ENCODE measurements around the gene RNF5. TPM values are rescaled to one million over a fixed set of nuclear protein-coding genes. Genes with fewer than 3 reads are reported as not detected.

RNF5 gene
- total RNA-seq, 1 experiment from 2014 or later: 45.9 TPM

DNA sequence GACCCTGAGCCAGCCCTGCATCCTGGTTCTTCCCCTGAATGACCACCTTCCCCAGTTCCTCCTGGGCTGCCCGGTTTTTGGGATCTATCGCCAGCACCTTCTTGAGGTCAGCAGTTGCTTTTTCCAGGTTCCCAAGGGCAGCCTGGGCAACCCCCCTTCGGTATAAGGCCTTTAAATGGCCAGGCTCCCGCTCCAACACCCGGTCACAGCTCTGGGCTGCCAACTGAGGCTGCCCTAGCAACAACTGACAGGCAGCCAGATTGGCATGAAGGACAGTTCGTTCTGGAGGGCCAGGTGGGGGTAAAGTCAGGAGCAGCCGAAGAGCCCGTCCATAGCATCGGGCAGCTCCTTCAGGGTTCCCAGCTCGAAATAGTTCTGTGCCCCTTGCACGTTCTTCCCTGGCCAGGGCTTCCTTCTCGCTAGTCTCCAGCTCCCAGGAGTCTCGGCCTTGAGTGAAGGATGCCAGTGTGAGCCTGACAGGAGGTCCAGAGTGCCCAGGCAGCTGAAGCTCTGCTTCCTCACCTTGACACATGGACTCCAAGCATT is 49.4 kb upstream of the RNF5 start (continued):
- TF ChIP-seq, protein P1, sequence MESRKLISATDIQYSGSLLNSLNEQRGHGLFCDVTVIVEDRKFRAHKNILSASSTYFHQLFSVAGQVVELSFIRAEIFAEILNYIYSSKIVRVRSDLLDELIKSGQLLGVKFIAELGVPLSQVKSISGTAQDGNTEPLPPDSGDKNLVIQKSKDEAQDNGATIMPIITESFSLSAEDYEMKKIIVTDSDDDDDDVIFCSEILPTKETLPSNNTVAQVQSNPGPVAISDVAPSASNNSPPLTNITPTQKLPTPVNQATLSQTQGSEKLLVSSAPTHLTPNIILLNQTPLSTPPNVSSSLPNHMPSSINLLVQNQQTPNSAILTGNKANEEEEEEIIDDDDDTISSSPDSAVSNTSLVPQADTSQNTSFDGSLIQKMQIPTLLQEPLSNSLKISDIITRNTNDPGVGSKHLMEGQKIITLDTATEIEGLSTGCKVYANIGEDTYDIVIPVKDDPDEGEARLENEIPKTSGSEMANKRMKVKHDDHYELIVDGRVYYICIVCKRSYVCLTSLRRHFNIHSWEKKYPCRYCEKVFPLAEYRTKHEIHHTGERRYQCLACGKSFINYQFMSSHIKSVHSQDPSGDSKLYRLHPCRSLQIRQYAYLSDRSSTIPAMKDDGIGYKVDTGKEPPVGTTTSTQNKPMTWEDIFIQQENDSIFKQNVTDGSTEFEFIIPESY (IDR thresholded peaks at IDR 0.05; ENCODE audit: extremely low read depth, insufficient replicate concordance, low read length): no peak
- no peak for TF ChIP-seq ELF1 (IDR thresholded peaks at IDR 0.05; ENCODE audit: borderline replicate concordance, low read depth)
- TF ChIP-seq, protein P2, sequence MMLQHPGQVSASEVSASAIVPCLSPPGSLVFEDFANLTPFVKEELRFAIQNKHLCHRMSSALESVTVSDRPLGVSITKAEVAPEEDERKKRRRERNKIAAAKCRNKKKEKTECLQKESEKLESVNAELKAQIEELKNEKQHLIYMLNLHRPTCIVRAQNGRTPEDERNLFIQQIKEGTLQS (IDR thresholded peaks at IDR 0.05): no peak
- no peak for TF ChIP-seq CEBPB (IDR thresholded peaks at IDR 0.05; ENCODE audit: low read depth)
- TF ChIP-seq, protein P3, sequence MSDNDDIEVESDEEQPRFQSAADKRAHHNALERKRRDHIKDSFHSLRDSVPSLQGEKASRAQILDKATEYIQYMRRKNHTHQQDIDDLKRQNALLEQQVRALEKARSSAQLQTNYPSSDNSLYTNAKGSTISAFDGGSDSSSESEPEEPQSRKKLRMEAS (IDR thresholded peaks at IDR 0.05): no peak

DNA sequence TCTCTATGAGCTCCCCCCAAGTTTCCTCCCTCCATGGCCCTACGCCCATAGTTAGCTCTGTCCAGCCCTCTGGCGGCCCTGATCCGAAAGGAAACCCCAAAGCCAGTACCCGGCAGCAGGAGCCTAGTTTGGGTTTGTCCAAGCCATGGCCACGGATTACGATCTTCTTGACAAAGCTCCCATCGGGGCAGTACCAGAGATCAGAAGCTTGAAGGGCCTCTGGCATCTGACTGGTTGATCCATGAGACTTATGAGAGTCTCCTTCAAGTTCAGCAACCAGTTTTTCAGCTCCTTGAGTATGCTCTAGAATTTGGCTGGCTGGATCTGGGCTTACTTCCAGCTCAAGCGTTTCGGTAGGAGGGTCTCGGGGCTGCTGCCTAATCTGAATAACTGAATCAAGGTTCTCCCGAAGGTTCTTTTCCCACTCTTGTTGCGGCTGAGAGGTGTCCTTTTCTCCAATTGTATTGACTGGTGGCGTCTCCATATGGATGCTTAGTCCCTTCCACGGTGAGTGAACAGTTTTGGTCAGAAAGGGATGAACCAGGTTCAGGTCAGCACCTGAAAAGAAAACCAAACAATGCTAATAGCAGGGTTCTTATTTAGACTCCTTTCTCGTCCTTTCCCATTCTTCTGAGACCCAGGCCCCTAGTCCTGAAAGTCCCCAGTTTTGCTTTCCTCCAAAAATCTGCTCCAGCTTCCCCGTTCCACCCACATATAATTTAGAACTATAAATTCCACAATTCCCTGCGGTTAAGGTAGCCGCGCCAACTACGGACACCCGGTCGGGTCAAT is 48.7 kb upstream of the RNF5 start:
- H3K27me3 ChIP-seq (ENCODE audit: insufficient read depth, low read length): no peaks in the 10 kb centered on the region
- H3K9ac ChIP-seq (ENCODE audit: low read length): peak overlapping the region; percentile 73
- peak overlapping the region; percentile 94 to 100 for H3K4me3 ChIP-seq (replicated peaks in 1 of 2; ENCODE audit: low read depth in 1 of 2, low read length in 2 of 2)
- no peaks in the 10 kb centered on the region for H3K9me3 ChIP-seq (ENCODE audit: control insufficient read depth in 1 of 2, insufficient read depth in 1 of 2, low read depth in 1 of 2, low read length in 2 of 2)
- DNase-seq (ENCODE audit: low read depth, low spot score) (no peak), ATAC-seq (no peak)
- no peak overlapping the region for H2AFZ ChIP-seq (ENCODE audit: low read depth, low read length, poor library complexity, severe bottlenecking)
- RAD21 ChIA-PET (ENCODE audit: low non-redundant PET in 1 of 2, low total read pairs in 2 of 2, uncharacterized antibody in 2 of 2, unreplicated experiment in 2 of 2): interaction anchor here (0.6 to 1.9 kb wide), 4 partner anchors 9 to 66 kb away, joined by 3 to 6 read pairs (median 4); no protein-coding TSS in a partner anchor
- peak overlapping the region; percentile 86 for H3K4me2 ChIP-seq (ENCODE audit: low read length)
- H3K9me2 ChIP-seq (ENCODE audit: insufficient read depth): no peaks in the 10 kb centered on the region
- CTCF ChIA-PET: interaction anchor here (1.8 to 2.0 kb wide), 2 partner anchors 11 to 66 kb away, joined by 7 to 12 read pairs; no protein-coding TSS in a partner anchor
- no peaks in the 10 kb centered on the region; a peak in 1 of 4 replicates for H3K36me3 ChIP-seq (ENCODE audit: control insufficient read depth in 1 of 2, insufficient read depth in 2 of 2, low read length in 2 of 2)
- peaks cover 24 to 31% of the 10 kb centered on the region in 2 experiments for H3K4me1 ChIP-seq (ENCODE audit: control insufficient read depth in 1 of 2, insufficient read depth in 2 of 2, low read length in 2 of 2)
- H3K79me2 ChIP-seq (ENCODE audit: insufficient read depth, low read length): peaks cover 27% of the 10 kb centered on the region
- POLR2A ChIA-PET: interaction anchor here (0.5 to 1.7 kb wide), 6 partner anchors 13 to 850 kb away, joined by 3 to 5 read pairs (median 3); no protein-coding TSS in a partner anchor
- intact Hi-C loops (cut with micrococcal nuclease): loop anchor here (1.0 kb wide), 3 partner anchors 25 to 67 kb away; partner anchors contain the start of genes PPT2 and RNF5
- peak overlapping the region; percentile 92 for H3K27ac ChIP-seq (ENCODE audit: low read depth, low read length)
- no peaks in the 10 kb centered on the region for H4K20me1 ChIP-seq (ENCODE audit: insufficient read depth)
- TSS peak; percentile 62 for BruUV-seq (replicated peaks)
- TF ChIP-seq EZH2phosphoT487 (IDR thresholded peaks at IDR 0.05; ENCODE audit: borderline replicate concordance) (no peak), EGR1 (IDR thresholded peaks at IDR 0.05; ENCODE audit: low read depth) (no peak), RAD21 (IDR thresholded peaks at IDR 0.05; ENCODE audit: low read depth) (no peak), ZNF274 (IDR thresholded peaks at IDR 0.05; ENCODE audit: low read depth, low read length) (no peak), SRF (IDR thresholded peaks at IDR 0.05; ENCODE audit: low read depth) (no peak), POLR2AphosphoS5 (IDR thresholded peaks at IDR 0.05; ENCODE audit: low read depth, low read length) (no peak), EZH2 (IDR thresholded peaks at IDR 0.05) (no peak), POLR2A (IDR thresholded peaks at IDR 0.05; ENCODE audit: borderline replicate concordance, extremely low read depth, insufficient read depth, insufficient read length) (no peak), ZFX (IDR thresholded peaks at IDR 0.05) (no peak), CEBPB (IDR thresholded peaks at IDR 0.05; ENCODE audit: low read depth) (no peak), SIN3A (IDR thresholded peaks at IDR 0.05; ENCODE audit: low read depth) (no peak), TCF7L2 (IDR thresholded peaks at IDR 0.05; ENCODE audit: borderline replicate concordance, extremely low read depth, insufficient read depth, insufficient read length) (no peak), JUND (IDR thresholded peaks at IDR 0.05) (no peak)
- TF ChIP-seq, protein P2 (IDR thresholded peaks at IDR 0.05): no peak
- TF ChIP-seq, protein P4, sequence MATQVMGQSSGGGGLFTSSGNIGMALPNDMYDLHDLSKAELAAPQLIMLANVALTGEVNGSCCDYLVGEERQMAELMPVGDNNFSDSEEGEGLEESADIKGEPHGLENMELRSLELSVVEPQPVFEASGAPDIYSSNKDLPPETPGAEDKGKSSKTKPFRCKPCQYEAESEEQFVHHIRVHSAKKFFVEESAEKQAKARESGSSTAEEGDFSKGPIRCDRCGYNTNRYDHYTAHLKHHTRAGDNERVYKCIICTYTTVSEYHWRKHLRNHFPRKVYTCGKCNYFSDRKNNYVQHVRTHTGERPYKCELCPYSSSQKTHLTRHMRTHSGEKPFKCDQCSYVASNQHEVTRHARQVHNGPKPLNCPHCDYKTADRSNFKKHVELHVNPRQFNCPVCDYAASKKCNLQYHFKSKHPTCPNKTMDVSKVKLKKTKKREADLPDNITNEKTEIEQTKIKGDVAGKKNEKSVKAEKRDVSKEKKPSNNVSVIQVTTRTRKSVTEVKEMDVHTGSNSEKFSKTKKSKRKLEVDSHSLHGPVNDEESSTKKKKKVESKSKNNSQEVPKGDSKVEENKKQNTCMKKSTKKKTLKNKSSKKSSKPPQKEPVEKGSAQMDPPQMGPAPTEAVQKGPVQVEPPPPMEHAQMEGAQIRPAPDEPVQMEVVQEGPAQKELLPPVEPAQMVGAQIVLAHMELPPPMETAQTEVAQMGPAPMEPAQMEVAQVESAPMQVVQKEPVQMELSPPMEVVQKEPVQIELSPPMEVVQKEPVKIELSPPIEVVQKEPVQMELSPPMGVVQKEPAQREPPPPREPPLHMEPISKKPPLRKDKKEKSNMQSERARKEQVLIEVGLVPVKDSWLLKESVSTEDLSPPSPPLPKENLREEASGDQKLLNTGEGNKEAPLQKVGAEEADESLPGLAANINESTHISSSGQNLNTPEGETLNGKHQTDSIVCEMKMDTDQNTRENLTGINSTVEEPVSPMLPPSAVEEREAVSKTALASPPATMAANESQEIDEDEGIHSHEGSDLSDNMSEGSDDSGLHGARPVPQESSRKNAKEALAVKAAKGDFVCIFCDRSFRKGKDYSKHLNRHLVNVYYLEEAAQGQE (IDR thresholded peaks at IDR 0.05; ENCODE audit: low read depth): no peak
